Measurements from ENCODE around the gene CRABP2.
A peak's percentile ranks its signal among the peaks of the same experiment; 100 is the strongest.

- TF ChIP-seq CTCF (IDR thresholded peaks at IDR 0.05) = peak; percentile 40 to 61 (median 54)
- no peak for TF ChIP-seq POLR2A (IDR thresholded peaks at IDR 0.05)
These were observed 704 bp upstream of the CRABP2 start for GRCh38 chr1:156705918-156706656.
